ENCODE data around the gene MRPS2. TPM values are rescaled to one million over a fixed set of nuclear protein-coding genes. Genes with fewer than 3 reads are reported as not detected.

MRPS2 gene
- total and polyA plus RNA-seq, 2 experiments from 2014 or later = 83.2 to 116 TPM

DNA sequence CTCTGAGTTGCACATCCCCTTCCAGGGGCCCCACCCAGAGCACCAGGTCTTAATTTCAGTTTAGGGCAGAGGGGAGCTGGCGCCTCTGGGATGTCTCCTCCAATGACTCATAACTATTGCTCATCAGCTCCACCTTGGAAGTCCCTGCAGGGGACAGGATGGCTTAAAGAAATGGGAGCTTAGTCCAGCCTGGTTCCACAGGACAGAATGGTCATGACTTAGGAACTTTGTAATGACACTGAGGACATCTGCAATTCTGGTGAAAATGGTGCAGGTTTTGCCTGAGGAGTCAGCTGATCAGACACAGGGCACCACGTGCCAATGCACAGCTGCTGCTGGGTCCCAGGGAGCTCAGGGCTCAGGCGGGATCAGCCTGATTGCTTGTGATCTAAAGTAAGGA, 37.3 kb upstream of the MRPS2 start (continued):
- TF ChIP-seq, protein P1, sequence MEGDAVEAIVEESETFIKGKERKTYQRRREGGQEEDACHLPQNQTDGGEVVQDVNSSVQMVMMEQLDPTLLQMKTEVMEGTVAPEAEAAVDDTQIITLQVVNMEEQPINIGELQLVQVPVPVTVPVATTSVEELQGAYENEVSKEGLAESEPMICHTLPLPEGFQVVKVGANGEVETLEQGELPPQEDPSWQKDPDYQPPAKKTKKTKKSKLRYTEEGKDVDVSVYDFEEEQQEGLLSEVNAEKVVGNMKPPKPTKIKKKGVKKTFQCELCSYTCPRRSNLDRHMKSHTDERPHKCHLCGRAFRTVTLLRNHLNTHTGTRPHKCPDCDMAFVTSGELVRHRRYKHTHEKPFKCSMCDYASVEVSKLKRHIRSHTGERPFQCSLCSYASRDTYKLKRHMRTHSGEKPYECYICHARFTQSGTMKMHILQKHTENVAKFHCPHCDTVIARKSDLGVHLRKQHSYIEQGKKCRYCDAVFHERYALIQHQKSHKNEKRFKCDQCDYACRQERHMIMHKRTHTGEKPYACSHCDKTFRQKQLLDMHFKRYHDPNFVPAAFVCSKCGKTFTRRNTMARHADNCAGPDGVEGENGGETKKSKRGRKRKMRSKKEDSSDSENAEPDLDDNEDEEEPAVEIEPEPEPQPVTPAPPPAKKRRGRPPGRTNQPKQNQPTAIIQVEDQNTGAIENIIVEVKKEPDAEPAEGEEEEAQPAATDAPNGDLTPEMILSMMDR (conservative IDR thresholded peaks at IDR 0.05; ENCODE audit: low read depth in 2 of 2) = no peak
- TF ChIP-seq EZH2phosphoT487 (IDR thresholded peaks at IDR 0.05; ENCODE audit: unreplicated experiment) (no peak), EZH2 (IDR thresholded peaks at IDR 0.05; ENCODE audit: low read depth, unreplicated experiment) (no peak), STAT1 (IDR thresholded peaks at IDR 0.05; ENCODE audit: unreplicated experiment) (no peak), POLR2AphosphoS5 (IDR thresholded peaks at IDR 0.05; ENCODE audit: low read depth) (no peak), CREB1 (CRISPR knock-in tag; IDR thresholded peaks at IDR 0.05; ENCODE audit: low read depth) (no peak), ZNF114 (CRISPR knock-in tag; IDR thresholded peaks at IDR 0.05) (no peak), JUNB (IDR thresholded peaks at IDR 0.05; ENCODE audit: unreplicated experiment) (no peak), NANOG (IDR thresholded peaks at IDR 0.05; ENCODE audit: borderline replicate concordance) (no peak), ZNF331 (CRISPR knock-in tag; IDR thresholded peaks at IDR 0.05; ENCODE audit: low read depth) (no peak)
- TF ChIP-seq, protein P2, sequence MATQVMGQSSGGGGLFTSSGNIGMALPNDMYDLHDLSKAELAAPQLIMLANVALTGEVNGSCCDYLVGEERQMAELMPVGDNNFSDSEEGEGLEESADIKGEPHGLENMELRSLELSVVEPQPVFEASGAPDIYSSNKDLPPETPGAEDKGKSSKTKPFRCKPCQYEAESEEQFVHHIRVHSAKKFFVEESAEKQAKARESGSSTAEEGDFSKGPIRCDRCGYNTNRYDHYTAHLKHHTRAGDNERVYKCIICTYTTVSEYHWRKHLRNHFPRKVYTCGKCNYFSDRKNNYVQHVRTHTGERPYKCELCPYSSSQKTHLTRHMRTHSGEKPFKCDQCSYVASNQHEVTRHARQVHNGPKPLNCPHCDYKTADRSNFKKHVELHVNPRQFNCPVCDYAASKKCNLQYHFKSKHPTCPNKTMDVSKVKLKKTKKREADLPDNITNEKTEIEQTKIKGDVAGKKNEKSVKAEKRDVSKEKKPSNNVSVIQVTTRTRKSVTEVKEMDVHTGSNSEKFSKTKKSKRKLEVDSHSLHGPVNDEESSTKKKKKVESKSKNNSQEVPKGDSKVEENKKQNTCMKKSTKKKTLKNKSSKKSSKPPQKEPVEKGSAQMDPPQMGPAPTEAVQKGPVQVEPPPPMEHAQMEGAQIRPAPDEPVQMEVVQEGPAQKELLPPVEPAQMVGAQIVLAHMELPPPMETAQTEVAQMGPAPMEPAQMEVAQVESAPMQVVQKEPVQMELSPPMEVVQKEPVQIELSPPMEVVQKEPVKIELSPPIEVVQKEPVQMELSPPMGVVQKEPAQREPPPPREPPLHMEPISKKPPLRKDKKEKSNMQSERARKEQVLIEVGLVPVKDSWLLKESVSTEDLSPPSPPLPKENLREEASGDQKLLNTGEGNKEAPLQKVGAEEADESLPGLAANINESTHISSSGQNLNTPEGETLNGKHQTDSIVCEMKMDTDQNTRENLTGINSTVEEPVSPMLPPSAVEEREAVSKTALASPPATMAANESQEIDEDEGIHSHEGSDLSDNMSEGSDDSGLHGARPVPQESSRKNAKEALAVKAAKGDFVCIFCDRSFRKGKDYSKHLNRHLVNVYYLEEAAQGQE (IDR thresholded peaks at IDR 0.05; ENCODE audit: unreplicated experiment) = no peak

DNA sequence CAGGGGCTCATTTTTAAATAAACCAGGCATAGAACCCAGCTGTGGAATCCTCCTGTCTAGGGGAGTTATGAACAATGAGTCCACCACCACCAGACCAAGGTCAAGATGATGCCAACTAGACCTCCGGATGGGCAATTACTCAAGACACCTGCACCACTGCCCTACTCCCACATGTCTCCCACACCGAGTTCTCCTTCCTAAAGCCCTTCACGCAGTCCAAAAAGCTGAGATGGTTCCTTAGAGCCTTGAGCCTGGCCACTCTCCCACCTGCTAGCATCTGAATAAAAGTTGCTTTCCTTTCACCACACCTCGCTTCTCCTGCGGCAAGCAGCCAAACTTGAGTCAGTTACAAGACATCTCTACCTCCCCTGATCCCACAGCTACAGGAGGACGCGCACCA, 36.3 kb upstream of the MRPS2 start:
- Mint-ChIP-seq H3K27ac (peak overlapping the region; percentile 35; the same call in 1 of the 2 replicates), H3K36me3 (ENCODE audit: low read depth) (no peaks in the 10 kb centered on the region), H3K27me3 (ENCODE audit: insufficient read depth, low read depth, poor library complexity) (peaks cover 9% of the 10 kb centered on the region), H3K9me3 (no peaks in the 10 kb centered on the region; the same call in 2 of the 3 replicates), H3K4me1 (peaks cover 6% of the 10 kb centered on the region; the same call in 2 of the 3 replicates), H3K4me3 (no peak overlapping the region)
- no peaks in the 10 kb centered on the region for H3K36me3 ChIP-seq (ENCODE audit: insufficient read depth)
- DNase-seq (ENCODE audit: low spot score) = no peak
- H3K79me2 ChIP-seq (replicated peaks; ENCODE audit: insufficient read depth) = no peaks in the 10 kb centered on the region
- no peaks in the 10 kb centered on the region for H4K20me1 ChIP-seq (replicated peaks; ENCODE audit: insufficient read depth)
- no peak for ATAC-seq
- H2AFZ ChIP-seq = no peak overlapping the region
- H3K9me2 ChIP-seq (ENCODE audit: insufficient read depth) = no peaks in the 10 kb centered on the region
- H3K4me2 ChIP-seq = no peak overlapping the region
- no peaks in the 10 kb centered on the region for H3K4me1 ChIP-seq (ENCODE audit: insufficient read depth)
- H3F3A ChIP-seq (replicated peaks; ENCODE audit: low read depth) = no peaks in the 10 kb centered on the region
- no peaks in the 10 kb centered on the region for H3K27me3 ChIP-seq (ENCODE audit: insufficient read depth)
- no peak overlapping the region for H3K27ac ChIP-seq (ENCODE audit: low read depth)
- no peak overlapping the region for H3K4me3 ChIP-seq
- TF ChIP-seq EZH2phosphoT487 (IDR thresholded peaks at IDR 0.05; ENCODE audit: unreplicated experiment) = no peak
- no peak for TF ChIP-seq ZNF331 (CRISPR knock-in tag; IDR thresholded peaks at IDR 0.05; ENCODE audit: low read depth)
- TF ChIP-seq, protein P3, sequence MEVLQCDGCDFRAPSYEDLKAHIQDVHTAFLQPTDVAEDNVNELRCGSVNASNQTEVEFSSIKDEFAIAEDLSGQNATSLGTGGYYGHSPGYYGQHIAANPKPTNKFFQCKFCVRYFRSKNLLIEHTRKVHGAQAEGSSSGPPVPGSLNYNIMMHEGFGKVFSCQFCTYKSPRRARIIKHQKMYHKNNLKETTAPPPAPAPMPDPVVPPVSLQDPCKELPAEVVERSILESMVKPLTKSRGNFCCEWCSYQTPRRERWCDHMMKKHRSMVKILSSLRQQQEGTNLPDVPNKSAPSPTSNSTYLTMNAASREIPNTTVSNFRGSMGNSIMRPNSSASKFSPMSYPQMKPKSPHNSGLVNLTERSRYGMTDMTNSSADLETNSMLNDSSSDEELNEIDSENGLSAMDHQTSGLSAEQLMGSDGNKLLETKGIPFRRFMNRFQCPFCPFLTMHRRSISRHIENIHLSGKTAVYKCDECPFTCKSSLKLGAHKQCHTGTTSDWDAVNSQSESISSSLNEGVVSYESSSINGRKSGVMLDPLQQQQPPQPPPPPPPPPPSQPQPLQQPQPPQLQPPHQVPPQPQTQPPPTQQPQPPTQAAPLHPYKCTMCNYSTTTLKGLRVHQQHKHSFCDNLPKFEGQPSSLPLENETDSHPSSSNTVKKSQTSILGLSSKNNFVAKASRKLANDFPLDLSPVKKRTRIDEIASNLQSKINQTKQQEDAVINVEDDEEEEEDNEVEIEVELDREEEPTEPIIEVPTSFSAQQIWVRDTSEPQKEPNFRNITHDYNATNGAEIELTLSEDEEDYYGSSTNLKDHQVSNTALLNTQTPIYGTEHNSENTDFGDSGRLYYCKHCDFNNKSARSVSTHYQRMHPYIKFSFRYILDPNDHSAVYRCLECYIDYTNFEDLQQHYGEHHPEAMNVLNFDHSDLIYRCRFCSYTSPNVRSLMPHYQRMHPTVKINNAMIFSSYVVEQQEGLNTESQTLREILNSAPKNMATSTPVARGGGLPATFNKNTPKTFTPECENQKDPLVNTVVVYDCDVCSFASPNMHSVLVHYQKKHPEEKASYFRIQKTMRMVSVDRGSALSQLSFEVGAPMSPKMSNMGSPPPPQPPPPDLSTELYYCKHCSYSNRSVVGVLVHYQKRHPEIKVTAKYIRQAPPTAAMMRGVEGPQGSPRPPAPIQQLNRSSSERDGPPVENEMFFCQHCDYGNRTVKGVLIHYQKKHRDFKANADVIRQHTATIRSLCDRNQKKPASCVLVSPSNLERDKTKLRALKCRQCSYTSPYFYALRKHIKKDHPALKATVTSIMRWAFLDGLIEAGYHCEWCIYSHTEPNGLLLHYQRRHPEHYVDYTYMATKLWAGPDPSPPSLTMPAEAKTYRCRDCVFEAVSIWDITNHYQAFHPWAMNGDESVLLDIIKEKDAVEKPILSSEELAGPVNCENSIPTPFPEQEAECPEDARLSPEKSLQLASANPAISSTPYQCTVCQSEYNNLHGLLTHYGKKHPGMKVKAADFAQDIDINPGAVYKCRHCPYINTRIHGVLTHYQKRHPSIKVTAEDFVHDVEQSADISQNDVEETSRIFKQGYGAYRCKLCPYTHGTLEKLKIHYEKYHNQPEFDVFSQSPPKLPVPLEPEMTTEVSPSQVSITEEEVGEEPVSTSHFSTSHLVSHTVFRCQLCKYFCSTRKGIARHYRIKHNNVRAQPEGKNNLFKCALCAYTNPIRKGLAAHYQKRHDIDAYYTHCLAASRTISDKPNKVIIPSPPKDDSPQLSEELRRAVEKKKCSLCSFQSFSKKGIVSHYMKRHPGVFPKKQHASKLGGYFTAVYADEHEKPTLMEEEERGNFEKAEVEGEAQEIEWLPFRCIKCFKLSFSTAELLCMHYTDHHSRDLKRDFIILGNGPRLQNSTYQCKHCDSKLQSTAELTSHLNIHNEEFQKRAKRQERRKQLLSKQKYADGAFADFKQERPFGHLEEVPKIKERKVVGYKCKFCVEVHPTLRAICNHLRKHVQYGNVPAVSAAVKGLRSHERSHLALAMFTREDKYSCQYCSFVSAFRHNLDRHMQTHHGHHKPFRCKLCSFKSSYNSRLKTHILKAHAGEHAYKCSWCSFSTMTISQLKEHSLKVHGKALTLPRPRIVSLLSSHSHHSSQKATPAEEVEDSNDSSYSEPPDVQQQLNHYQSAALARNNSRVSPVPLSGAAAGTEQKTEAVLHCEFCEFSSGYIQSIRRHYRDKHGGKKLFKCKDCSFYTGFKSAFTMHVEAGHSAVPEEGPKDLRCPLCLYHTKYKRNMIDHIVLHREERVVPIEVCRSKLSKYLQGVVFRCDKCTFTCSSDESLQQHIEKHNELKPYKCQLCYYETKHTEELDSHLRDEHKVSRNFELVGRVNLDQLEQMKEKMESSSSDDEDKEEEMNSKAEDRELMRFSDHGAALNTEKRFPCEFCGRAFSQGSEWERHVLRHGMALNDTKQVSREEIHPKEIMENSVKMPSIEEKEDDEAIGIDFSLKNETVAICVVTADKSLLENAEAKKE (CRISPR knock-in tag; IDR thresholded peaks at IDR 0.05) = no peak
